GM19351 (cell line): ENCODE results near the gene PCCB.
"Not testable (repeated sequence)": the region's sequence is repeated elsewhere in the genome, so short reads cannot be mapped to it uniquely, and the experiment has no call there.

Source experiments
- ATAC-seq: cut with Tn5 transposase; IDR thresholded peaks from one replicate; pipeline ENCODE4 v1.9.1; 2021; ENCODE audit warnings: mild to moderate bottlenecking, moderate library complexity; ENCODE audit not compliant: unreplicated experiment

Gene PCCB

GRCh38 chr3:136311261-136311660 lies 61.1 kb downstream of the PCCB start:
- ATAC-seq = no peak

- no peak for ATAC-seq
Measured at GRCh38 chr3:136311968-136312367, 61.8 kb downstream of the PCCB start.

GRCh38 chr3:136326316-136326715 lies 76.2 kb downstream of the PCCB start:
- ATAC-seq = no peak

- ATAC-seq = no peak
Measured at GRCh38 chr3:136327671-136328070, 77.5 kb downstream of the PCCB start.

- ATAC-seq = no peak
Measured at GRCh38 chr3:136329593-136329992, 79.5 kb downstream of the PCCB start.

- no peak for ATAC-seq
Measured at GRCh38 chr3:136330900-136331299, 80.8 kb downstream of the PCCB start.

GRCh38 chr3:136332302-136332701 lies 82.2 kb downstream of the PCCB start:
- no peak for ATAC-seq

- no peak for ATAC-seq
Measured at GRCh38 chr3:136332776-136333175, 82.6 kb downstream of the PCCB start.

GRCh38 chr3:136334209-136334608 lies 84.1 kb downstream of the PCCB start:
- no peak for ATAC-seq

GRCh38 chr3:136334726-136335125 lies 84.6 kb downstream of the PCCB start:
- ATAC-seq = not testable (repeated sequence)

- no peak for ATAC-seq
Measured at GRCh38 chr3:136336329-136337100, 86.4 kb downstream of the PCCB start.

GRCh38 chr3:136343446-136343845 lies 93.3 kb downstream of the PCCB start:
- ATAC-seq = no peak

GRCh38 chr3:136343873-136344555 lies 93.9 kb downstream of the PCCB start:
- no peak for ATAC-seq

- ATAC-seq = no peak
Measured at GRCh38 chr3:136346486-136346885, 96.3 kb downstream of the PCCB start.

- no peak for ATAC-seq
Measured at GRCh38 chr3:136350132-136350531, 100.0 kb downstream of the PCCB start.

- no peak for ATAC-seq
Measured at GRCh38 chr3:136350557-136350956, 100.4 kb downstream of the PCCB start.

- no peak for ATAC-seq
Measured at GRCh38 chr3:136351351-136351750, 101.2 kb downstream of the PCCB start.

- ATAC-seq = no peak
Measured at GRCh38 chr3:136351905-136352304, 101.8 kb downstream of the PCCB start.

- peak; percentile 88 for ATAC-seq
Measured at GRCh38 chr3:136353461-136353860, 103.3 kb downstream of the PCCB start.

GRCh38 chr3:136366289-136366688 lies 116.1 kb downstream of the PCCB start:
- no peak for ATAC-seq

- ATAC-seq = not testable (repeated sequence)
Measured at GRCh38 chr3:136375800-136376199, 125.7 kb downstream of the PCCB start.

GRCh38 chr3:136377508-136377907 lies 127.4 kb downstream of the PCCB start:
- ATAC-seq = no peak
